NCI-H460 (cell line): ENCODE measurements around the gene ERRFI1. TPM values are rescaled to one million over a fixed set of nuclear protein-coding genes. Genes with fewer than 3 reads are reported as not detected.

Experiments used
- DNase-seq: peaks from one replicate; pipeline ENCODE4 v3.0.0-alpha.2; 2016; ENCODE audit warnings: low read depth; ENCODE audit errors: extremely low read depth
- total RNA-seq: library from RNA; depleted of rRNA; stranded (reverse); fragments of >200 nt; shearing (Covaris generic); gene quantifications from 2 replicates; pipeline ENCODE4 v1.2.3, GENCODE V29; 2014

Gene ERRFI1
- total RNA-seq, 1 experiment from 2014 or later = 105 TPM

DNA sequence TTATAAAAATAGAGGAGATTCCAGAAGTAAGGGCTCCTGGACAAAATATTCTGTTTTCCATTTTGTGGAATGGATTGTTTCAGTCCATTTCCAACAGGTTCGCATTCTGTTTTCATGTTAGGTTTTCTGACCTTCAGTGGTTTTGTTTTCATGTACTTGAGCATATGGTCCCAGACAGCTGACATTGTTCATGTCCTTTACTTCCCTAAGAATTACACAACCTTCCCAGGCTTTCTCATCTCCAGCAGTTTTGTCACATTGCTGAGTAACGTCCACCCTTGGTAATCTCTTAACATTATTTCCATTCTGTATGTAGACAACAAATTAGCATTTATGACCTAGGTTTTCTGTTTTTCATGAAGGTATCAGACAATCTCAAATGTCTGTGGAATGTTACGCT, 21.0 kb upstream of the ERRFI1 start:
- DNase-seq = peak; percentile 87

- DNase-seq = no peak
Observed at GRCh38 chr1:8046391-8046790, 20.3 kb upstream of the ERRFI1 start.

DNA sequence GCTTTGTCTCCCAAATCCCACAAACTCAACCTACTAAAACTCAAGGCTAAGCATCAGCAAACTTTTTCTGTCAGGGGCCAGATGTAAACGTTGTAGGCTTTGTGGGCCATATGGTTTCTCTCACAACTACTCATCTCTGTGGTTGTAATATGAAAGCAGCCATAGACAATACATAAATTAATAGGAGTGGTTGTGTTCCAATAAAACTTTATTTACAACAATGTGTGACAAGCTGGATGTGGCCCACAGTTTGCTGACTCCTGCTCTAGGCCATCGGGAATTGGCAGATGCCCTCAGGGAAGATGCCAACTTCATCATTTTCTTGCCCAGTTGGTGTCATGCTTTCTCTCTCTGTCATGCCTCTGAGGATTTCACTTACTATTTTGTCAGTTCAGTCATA, 17.5 kb upstream of the ERRFI1 start:
- no peak for DNase-seq

- no peak for DNase-seq
Observed at GRCh38 chr1:8042134-8042533, 16.0 kb upstream of the ERRFI1 start.

DNA sequence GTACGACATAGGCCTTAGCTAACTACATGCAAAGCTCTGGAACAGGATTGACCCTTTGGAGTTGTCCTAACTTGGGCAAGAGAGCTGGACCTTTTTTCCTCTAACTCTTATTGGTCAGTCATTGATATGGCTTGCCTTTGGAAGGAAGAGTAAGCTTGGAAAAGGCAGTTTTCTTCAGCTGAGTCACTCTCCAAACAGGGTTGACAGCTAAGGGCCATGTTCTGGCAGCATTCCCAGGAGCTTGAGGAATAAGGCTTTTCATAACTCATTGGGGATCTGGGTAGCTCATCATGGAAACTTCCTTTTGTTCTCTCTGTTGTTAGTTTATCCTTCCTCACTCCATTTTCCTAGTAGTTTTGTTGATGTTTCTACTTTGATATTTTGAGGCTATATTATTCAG, 14.5 kb upstream of the ERRFI1 start:
- DNase-seq = peak; percentile 83

DNA sequence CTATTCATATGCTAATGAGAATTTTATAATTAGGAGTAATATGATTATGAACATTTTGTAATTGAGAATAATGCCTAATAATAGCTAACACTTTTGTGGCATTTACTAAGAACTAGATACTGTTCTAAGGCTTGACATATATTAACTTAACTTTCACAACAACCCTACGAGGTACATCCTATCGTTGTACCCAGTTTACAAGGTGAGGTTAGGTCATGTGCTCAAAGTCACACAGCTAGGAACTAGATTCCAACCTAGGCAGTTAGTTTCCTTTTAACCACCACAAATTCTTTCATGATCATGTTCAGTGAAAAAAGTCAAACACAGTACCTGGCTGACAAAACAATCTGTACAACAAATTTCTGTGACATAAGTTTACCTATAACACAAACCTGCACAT, 13.0 kb upstream of the ERRFI1 start:
- no peak for DNase-seq

DNA sequence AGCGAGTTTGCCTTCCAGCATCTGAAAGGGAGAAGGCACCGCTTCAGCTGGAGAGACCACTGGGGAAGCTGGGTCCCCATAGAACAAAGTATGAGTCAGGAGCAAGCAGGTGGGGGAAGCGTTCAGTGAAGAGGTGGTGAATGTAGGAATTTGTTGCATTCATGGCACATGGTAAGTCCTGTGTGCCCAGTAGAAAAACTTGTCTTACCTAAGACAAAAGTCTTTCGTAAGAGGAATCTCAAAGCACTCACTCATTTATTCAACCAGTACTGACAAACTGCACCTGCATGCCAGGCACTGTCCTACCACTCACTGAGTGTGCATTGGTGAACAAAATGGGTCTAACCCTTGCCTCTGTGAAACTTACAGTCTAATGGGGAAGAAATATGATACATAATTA, 9.2 kb upstream of the ERRFI1 start:
- DNase-seq = no peak

DNA sequence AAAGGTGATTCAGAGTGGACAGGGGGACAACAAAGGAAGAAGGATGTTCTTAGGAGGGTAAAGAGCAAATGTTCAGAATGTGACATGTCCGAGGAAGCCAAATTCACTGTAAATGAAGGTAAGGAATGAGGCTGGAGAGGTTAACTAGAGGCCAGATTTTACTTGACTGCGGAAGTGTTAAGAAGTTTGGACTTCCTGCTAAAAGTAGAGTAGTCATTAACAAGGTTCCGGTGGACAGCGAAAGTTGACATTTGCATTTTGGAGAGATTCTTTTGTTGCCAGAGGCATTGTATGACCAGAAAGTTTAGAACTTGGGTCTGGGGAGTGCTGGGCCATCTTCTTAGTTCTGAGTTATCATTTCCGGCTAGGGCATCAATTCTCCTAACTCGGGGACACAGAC, 7.2 kb upstream of the ERRFI1 start:
- DNase-seq = no peak

GRCh38 chr1:8032366-8032910, 6.3 kb upstream of the ERRFI1 start:
- DNase-seq = no peak

DNA sequence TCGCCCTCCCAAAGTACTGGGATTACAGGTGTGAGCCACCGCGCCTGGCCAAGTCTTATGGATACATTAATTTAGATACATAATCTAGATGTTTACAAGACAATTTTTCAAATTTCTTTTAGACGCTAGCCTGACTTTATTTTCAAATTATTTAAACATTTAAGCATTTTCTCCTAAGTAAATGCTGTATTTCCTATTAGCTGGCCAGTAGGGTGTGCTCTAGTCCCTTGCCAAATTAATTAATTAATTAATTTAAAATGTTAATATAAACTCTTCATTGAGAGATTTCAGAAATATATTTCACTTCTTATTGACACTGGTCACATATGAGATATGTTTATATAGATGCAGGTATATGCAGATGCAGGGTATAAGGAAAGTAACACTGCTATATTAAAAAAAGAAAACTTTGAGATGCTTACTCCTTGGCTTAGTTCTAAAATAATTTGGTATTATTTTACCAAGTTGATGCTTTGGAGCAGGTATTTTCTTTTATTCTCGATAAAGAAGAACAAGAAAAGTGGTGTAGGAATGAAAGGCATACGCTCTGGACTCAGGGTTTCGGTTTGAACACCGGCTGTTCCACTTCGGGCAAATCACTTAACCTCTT, 5.2 kb upstream of the ERRFI1 start:
- DNase-seq = no peak

DNA sequence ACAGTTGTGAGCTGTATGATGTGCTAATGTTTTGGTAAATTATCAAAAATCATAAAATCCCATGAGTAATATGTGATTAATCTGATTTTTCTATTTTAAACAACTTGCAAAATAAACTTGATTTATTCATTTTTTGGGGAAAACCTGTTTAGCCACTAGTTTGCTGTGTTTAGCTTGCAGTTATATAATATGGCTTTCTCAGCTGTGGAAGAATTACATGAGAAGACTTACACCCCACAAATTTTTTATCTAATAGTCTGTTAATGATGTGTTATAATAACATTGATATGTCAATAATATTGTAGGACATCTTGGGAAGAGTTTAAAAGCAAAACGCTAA, 2.4 kb upstream of the ERRFI1 start:
- no peak for DNase-seq

DNA sequence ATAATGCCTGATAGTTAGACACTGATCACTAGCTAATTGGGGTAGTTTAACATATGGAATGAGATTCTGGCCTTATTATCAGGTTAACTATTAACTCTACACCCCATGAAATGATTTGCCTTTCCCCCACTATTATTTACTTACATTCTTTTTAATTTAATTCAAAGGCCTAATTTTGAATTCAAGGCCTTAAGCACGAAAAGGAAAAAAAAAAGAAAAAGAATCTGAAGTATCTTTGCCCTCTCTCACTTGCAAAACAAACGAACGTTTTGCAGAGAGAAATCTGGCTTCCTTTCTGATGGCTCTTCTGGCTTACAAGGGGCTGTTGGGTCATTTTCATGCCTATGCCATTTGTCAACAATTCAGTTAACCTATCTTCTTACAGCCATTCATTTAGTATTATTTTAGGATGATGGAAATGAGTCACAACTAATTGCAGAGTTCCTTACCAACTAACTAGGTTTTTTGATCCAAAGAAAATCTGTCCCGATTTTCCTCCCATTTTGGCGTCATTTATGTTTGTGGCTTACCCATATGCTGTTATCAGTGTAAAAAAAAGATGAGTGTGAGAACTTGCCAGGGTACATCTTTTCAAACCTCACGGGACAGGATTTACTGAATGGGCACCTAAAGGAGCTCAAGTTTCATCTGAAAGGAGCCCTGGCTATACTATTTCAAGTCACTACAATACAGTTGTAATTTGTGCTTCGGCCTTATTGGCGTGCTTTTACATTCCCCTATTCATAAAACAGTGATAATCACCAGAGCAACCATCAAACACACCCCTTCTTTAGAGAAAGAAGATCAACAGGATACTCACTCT, 1.9 kb upstream of the ERRFI1 start:
- DNase-seq = peak; percentile 60

DNA sequence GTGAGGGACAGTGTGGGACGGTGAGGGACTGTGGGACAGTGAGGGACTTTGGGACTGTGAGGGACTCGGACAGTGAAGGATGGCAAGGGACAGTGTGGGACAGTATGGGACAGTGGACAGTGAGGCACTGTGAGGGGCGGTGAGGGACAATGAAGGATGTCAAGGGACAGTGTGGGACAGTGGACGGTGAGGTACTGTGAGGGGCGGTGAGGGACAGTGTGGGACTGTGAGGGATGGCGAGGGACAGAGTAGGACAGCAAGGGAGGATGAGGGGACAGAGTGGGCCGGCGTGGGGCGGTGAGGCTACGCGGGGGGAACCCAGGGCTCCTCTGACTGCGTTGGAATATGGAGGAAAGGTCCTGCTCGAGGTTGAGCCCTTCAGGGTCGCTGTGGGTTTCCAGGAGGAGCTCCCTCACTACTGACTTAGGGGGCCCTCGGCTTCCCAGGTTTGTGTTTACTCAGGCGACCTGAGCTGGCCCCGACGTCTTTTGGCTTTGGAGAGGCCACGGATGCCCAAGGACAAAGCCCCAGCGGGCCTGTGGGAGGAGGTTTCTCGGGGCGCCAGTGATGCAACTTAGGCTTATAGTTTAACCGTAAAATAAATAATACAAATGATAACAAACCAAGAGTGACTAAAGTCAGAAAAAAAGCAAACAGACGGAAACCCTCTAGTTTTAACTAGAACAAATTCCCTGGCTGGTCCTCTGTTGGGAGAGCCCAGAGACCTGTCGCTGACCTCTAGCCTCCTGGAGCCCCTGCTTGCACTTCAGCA, 1.1 kb upstream of the ERRFI1 start:
- no peak for DNase-seq

GRCh38 chr1:8025671-8026144, 401 bp downstream of the ERRFI1 start:
- no peak for DNase-seq

DNA sequence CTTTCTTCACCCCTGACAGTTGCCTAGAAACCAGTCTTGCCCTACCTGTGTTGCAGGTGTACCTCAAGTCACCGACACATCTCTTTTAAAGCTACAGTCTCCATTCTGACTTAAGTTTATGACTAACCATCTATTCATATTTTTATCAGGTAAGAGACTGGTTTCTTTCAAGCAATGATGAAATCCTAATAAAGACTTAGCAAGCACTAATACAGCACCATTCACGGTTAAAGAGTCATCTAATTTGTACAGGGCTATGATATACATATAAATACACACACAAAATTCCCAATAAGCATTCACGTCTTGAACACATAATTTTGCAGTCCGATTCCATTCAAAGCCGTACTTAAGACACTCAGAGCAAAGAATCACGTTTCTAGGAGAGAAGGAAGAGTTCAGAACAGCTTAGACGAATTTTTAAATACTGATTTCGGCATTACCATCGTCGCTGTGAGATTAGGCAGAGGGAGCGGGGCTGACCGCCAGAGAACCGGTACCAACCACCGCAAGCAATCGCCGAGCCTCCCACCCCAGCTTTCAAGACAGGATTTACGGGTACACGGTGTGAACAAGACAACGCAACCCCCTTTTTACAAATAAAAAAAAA, 943 bp downstream of the ERRFI1 start:
- DNase-seq = no peak

GRCh38 chr1:8024329-8024728, 1.8 kb downstream of the ERRFI1 start:
- DNase-seq = no peak

DNA sequence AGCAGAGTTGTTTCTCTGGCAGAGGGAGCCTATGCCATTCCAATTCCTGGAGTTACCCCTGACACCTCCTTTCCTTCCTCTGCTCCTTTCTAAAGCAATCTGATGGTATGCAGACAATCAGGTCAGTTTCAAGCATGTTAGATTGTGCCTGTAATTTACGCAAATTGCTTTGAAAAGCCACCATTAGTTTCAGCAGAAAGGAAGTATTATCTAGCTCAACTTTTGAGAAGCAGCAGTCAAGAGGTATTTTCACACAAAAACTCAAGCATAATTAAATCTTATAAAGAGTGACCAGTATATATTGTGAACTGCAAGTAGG, 2.2 kb downstream of the ERRFI1 start:
- no peak for DNase-seq

- no peak for DNase-seq
Observed at GRCh38 chr1:8023287-8023994, 2.7 kb downstream of the ERRFI1 start.

DNA sequence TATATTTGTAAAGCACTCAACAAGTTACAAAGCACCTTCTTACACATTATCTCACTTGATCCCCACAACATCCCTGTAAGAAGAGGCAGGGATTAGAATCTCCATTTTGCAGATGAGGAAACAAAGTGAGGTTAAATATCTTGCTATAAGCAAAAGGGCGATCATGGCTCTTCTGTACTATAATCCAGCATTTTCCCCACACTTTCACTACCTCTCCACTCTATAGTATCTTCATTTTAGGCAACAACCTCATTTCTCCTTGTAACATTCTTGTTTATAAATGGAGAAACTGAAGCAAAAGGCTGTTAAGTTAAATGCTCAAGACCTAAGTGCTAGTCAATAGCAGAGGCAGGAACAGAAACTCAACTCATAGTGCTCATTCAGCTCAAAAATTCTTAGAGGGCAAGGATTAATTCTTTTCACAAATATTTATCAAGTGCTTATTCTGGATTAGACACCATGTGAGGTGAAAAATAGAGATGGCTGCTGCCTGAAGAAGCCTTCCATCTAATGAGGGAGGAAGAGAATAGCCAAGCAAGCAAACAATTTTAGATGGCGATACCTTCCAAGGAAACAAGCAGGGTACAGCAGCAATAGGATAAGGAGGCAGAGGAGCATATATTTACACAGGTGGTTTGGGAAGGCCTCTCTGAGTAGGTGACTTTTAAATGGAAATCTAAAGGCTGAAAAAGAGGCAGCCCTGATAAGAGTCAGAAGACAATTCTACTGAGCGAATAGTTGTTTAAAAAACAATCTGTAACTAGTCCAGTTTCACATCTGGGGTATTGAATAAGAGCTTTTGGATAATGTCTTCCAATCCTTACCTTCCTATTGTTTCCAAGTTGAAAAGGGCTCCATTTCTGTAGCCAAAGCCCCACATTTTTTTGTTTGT, 3.5 kb downstream of the ERRFI1 start:
- no peak for DNase-seq
